GM12878 (cell line): ENCODE results near the gene TAS2R41. TPM values are rescaled to one million over a fixed set of nuclear protein-coding genes. Genes with fewer than 3 reads are reported as not detected.

Experiments
- ATAC-seq: fragments of 200-7000 bp; cut with Tn5 transposase; 3 replicates; pipeline ENCODE4 v1.9.1; 2020; ENCODE audit warnings: mild to moderate bottlenecking, moderate library complexity
- BruUV-seq: library from RNA; stranded (reverse); fragments of 400-500 nt; replicated peaks from 2 replicates; lab custom pipeline; 2021; lab: Mats Ljungman, UMichigan
- CTCF ChIA-PET: fragments of 300-600 bp; sonication (Branson Sonifier 250); formaldehyde crosslinking; extraction: SDS; loops from one replicate; lab custom pipeline; 2021; ENCODE audit warnings: inconsistent platforms; lab: Yijun Ruan, JAX
- POLR2A ChIA-PET: fragments of 350-600 bp; formaldehyde crosslinking; extraction: SDS; loops from one replicate; lab custom pipeline; 2021; ENCODE audit warnings: inconsistent platforms; lab: Charles Lee
- RAD21 ChIA-PET: fragments of 300-600 bp; sonication (Branson Sonifier 250); formaldehyde crosslinking; loops from one replicate; lab custom pipeline; 2023; ENCODE audit warnings: antibody characterized with exemption; ENCODE audit not compliant: unreplicated experiment; lab: Charles Lee
- SMC1A ChIA-PET: fragments of 300-600 bp; sonication (Branson Sonifier 250); formaldehyde crosslinking; loops from one replicate; lab custom pipeline; 2023; ENCODE audit not compliant: unreplicated experiment, uncharacterized antibody; lab: Charles Lee
- DNase-seq: peaks from one replicate; pipeline ENCODE4 v3.0.0-alpha.2; 2011; ENCODE audit warnings: low read depth, low spot score
- FAIRE-seq: peaks from 3 replicates; lab custom pipeline; 2011; peaks lifted over from hg19 to GRCh38; lab: Jason Lieb, UNC
- H2AFZ ChIP-seq: 2 replicates; pipeline ENCODE4 v1.6.0; 2011; ENCODE audit warnings: low read depth, low read length, control low read depth; ENCODE audit not compliant: control insufficient read depth
- H3K27ac ChIP-seq: 2 replicates; pipeline ENCODE4 v1.5.1; 2011; ENCODE audit warnings: control low read depth; ENCODE audit not compliant: control insufficient read depth, insufficient read depth
- H3K27me3 ChIP-seq, 2 experiments: replicated peaks in 1 of 2; 2 replicates each; pipeline versions ENCODE4 v1.6.0 to v1.6.1; 2011; ENCODE audit warnings: low read length in 1 of 2; ENCODE audit not compliant: control insufficient read depth in 2 of 2, insufficient read depth in 2 of 2
- H3K36me3 ChIP-seq, 2 experiments: 2 replicates each; pipeline ENCODE4 v1.5.1; 2011; ENCODE audit warnings: low read length in 1 of 2; ENCODE audit not compliant: control insufficient read depth in 2 of 2, insufficient read depth in 2 of 2
- H3K4me1 ChIP-seq: 2 replicates; pipeline ENCODE4 v1.6.1; 2011; ENCODE audit warnings: mild to moderate bottlenecking, low read length, moderate library complexity, mixed read lengths; ENCODE audit not compliant: control insufficient read depth, insufficient read depth
- H3K4me2 ChIP-seq: 2 replicates; pipeline ENCODE4 v1.6.0; 2011; ENCODE audit warnings: control low read depth; ENCODE audit not compliant: control insufficient read depth, insufficient read depth
- H3K4me3 ChIP-seq: fragments of 200-600 bp; sonication (generic); 2 replicates; pipeline ENCODE4 v1.5.1; 2016
- H3K79me2 ChIP-seq: 2 replicates; pipeline ENCODE4 v1.6.0; 2011; ENCODE audit warnings: low read length; ENCODE audit not compliant: control insufficient read depth, insufficient read depth
- H3K9ac ChIP-seq: 2 replicates; pipeline ENCODE4 v1.8.0; 2011; ENCODE audit warnings: low read length, control low read depth, mixed read lengths; ENCODE audit not compliant: control insufficient read depth, insufficient read depth
- H3K9me3 ChIP-seq: replicated peaks from 3 replicates; pipeline ENCODE4 v1.5.1; 2011; ENCODE audit warnings: mild to moderate bottlenecking, low read length; ENCODE audit not compliant: control insufficient read depth, insufficient read depth
- H4K20me1 ChIP-seq: 2 replicates; pipeline ENCODE4 v1.6.0; 2011; ENCODE audit not compliant: control insufficient read depth, insufficient read depth
- ASH2L ChIP-seq: fragments of 300-600, 200-600 bp; sonication (generic); IDR thresholded peaks from 2 replicates; pipeline ENCODE4 v1.6.1; 2017; ENCODE audit warnings: low read depth, mild to moderate bottlenecking, borderline replicate concordance
- BRCA1 ChIP-seq: IDR thresholded peaks from 2 replicates; pipeline ENCODE4 v1.6.1; 2011; ENCODE audit warnings: low read depth, low read length, improper control_type of control experiment
- CREB1 ChIP-seq: IDR thresholded peaks from 2 replicates; pipeline ENCODE4 v1.6.1; 2012; ENCODE audit warnings: low read depth, mild to moderate bottlenecking, inconsistent platforms
- FOXK2 ChIP-seq: fragments of 450-650 bp; IDR thresholded peaks from 2 replicates; pipeline ENCODE4 v1.6.1; 2017; ENCODE audit warnings: mild to moderate bottlenecking, moderate library complexity
- GATAD2B ChIP-seq: fragments of 450-650 bp; conservative IDR thresholded peaks from 2 replicates; pipeline ENCODE4 v1.6.1; 2017; ENCODE audit warnings: low read depth, mild to moderate bottlenecking, moderate library complexity
- HDAC2 ChIP-seq: fragments of 200-600 bp; sonication (generic); IDR thresholded peaks from 2 replicates; pipeline ENCODE4 v1.6.1; 2017
- HDAC6 ChIP-seq: fragments of 200-600 bp; sonication (generic); IDR thresholded peaks from one replicate; pipeline ENCODE4 v1.8.0; 2017; ENCODE audit warnings: antibody characterized with exemption; ENCODE audit not compliant: unreplicated experiment
- JUNB ChIP-seq: IDR thresholded peaks from 2 replicates; pipeline ENCODE4 v1.6.1; 2016; ENCODE audit warnings: antibody characterized with exemption, mild to moderate bottlenecking
- NBN ChIP-seq: fragments of 450-650 bp; IDR thresholded peaks from 2 replicates; pipeline ENCODE4 v1.6.1; 2016
- POLR2AphosphoS5 ChIP-seq: IDR thresholded peaks from 2 replicates; pipeline ENCODE4 v1.6.1; 2011; ENCODE audit warnings: mild to moderate bottlenecking, low read length, inconsistent platforms
- POU2F2 ChIP-seq: IDR thresholded peaks from 3 replicates; pipeline ENCODE4 v1.6.1; 2011; ENCODE audit warnings: low read depth, mild to moderate bottlenecking, low read length, borderline replicate concordance
- SIN3A ChIP-seq: IDR thresholded peaks from 2 replicates; pipeline ENCODE4 v1.6.1; 2012; ENCODE audit warnings: low read depth, low read length, improper control_type of control experiment
- SMARCA5 ChIP-seq: fragments of 450-650 bp; IDR thresholded peaks from 2 replicates; pipeline ENCODE4 v1.6.1; 2017; ENCODE audit warnings: mild to moderate bottlenecking
- SREBF2 ChIP-seq: IDR thresholded peaks from 2 replicates; pipeline ENCODE4 v1.6.1; 2012; ENCODE audit warnings: mild to moderate bottlenecking, low read length
- SUZ12 ChIP-seq: fragments of 200-600 bp; sonication (generic); IDR thresholded peaks from one replicate; pipeline ENCODE4 v1.6.1; 2018; ENCODE audit warnings: antibody characterized with exemption, mild to moderate bottlenecking; ENCODE audit not compliant: unreplicated experiment
- YY1 ChIP-seq: IDR thresholded peaks from 2 replicates; pipeline ENCODE4 v1.6.1; 2011; ENCODE audit warnings: low read depth, mild to moderate bottlenecking, low read length
- ZNF622 ChIP-seq: fragments of 450-650 bp; IDR thresholded peaks from 2 replicates; pipeline ENCODE4 v1.6.1; 2017; ENCODE audit warnings: mild to moderate bottlenecking, inconsistent platforms
- ZZZ3 ChIP-seq: IDR thresholded peaks from 2 replicates; pipeline ENCODE4 v1.6.1; 2011; ENCODE audit warnings: low read depth; ENCODE audit not compliant: control insufficient read depth, insufficient read length
- WGBS: methylation state at CpG from one replicate; pipeline ENCODE4 v1.1.6; 2016; ENCODE audit warnings: low lambda C conversion rate; ENCODE audit not compliant: insufficient replicate concordance, insufficient coverage; ENCODE audit errors: missing lambda C conversion rate; 5-methylcytosine and 5-hydroxymethylcytosine counted together
- in situ Hi-C: fragments of 300-500 bp; cut with MboI; formaldehyde crosslinking; loops from 9 replicates; pipeline ENCODE4 v1.14.3; 2018; ENCODE audit warnings: mixed read lengths
- intact Hi-C: fragments of 100-400 bp; cut with micrococcal nuclease; formaldehyde crosslinking; loops from one replicate; pipeline ENCODE4 v1.14.2; 2022; ENCODE audit not compliant: unreplicated experiment
- polyA plus RNA-seq, 11 experiments: library from polyadenylated mRNA; depleted of rRNA in 4 of 11; unstranded in 6 of 11; stranded (reverse) in 5 of 11; fragments of >200 nt; fragmentation: Nextera tagmentation in 4 of 11; fragmentation: Illumina TruSeq in 1 of 11; extraction: Ambion mirVana in 4 of 11; extraction: Trizol in 1 of 11; gene quantifications; 1 replicate in 1 of 11; 2 replicates in 10 of 11; pipeline versions ENCODE4 v1.2.1 to v1.2.3, GENCODE V29; 2011 to 2016; ENCODE audit warnings: inconsistent platforms in 2 of 11, missing spikeins in 2 of 11, low read depth in 1 of 11
- total RNA-seq, 4 experiments: library from RNA; depleted of rRNA in 3 of 4; stranded (reverse); fragments of >200 nt in 3 of 4; fragmentation: Illumina TruSeq in 1 of 4; extraction: Trizol in 1 of 4; gene quantifications; 2 replicates each; pipeline versions ENCODE4 v1.2.1 to v1.2.3, GENCODE V29; 2013 to 2021
- TF ChIP-seq, protein P1 (sequence below): fragments of 450-650 bp; IDR thresholded peaks from 2 replicates; pipeline ENCODE4 v1.6.1; 2017; ENCODE audit warnings: low read depth, mild to moderate bottlenecking, moderate library complexity
- TF ChIP-seq, protein P2 (sequence below): fragments of 450-650 bp; IDR thresholded peaks from 2 replicates; pipeline ENCODE4 v1.6.1; 2014; ENCODE audit warnings: mild to moderate bottlenecking

Gene TAS2R41
- total and polyA plus RNA-seq, 10 of the 15 experiments (the other 5 are each of a cell fraction or from before 2014, with no cell fraction given): not detected

DNA sequence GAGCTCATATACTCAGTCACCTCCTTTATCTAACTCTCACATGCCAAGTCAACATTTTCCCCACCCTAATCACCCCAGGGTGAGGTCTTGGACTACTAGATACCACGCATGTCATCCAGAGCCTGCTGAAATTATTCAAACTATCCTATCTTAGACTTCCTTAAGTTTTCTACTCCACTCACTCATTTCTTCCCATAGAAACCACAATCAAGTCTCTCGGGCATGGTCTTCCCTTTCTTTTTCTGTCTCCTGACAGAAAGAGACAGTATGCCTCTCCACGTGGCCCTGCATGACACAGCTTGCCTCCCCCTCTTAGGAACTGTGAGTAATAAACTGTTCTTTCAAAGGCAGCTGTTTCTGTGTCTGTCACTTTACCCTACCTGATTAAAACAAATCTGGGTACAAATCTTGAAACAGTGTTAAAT is 29.4 kb downstream of the TAS2R41 start:
- no peaks in the 10 kb centered on the region for H4K20me1 ChIP-seq
- H3K36me3 ChIP-seq: no peaks in the 10 kb centered on the region
- H2AFZ ChIP-seq: no peak overlapping the region
- H3K9ac ChIP-seq: no peak overlapping the region
- RAD21 ChIA-PET: no interaction called here
- WGBS: 12% methylated on average over 3 of the region's 3 CpGs
- no peaks in the 10 kb centered on the region for H3K9me3 ChIP-seq
- H3K27ac ChIP-seq: no peak overlapping the region
- H3K4me3 ChIP-seq: no peak overlapping the region
- in situ Hi-C loops: no loop called here
- intact Hi-C loops: no loop called here
- CTCF ChIA-PET: no interaction called here
- POLR2A ChIA-PET: no interaction called here
- BruUV-seq: no TSS peak
- no peak for FAIRE-seq
- SMC1A ChIA-PET: no interaction called here
- no peak for ATAC-seq
- H3K4me1 ChIP-seq: no peaks in the 10 kb centered on the region
- TF ChIP-seq ZNF622 (no peak), POLR2AphosphoS5 (no peak), HDAC6 (no peak), SIN3A (no peak), ZZZ3 (no peak), SMARCA5 (no peak), SUZ12 (no peak), HDAC2 (no peak), SREBF2 (no peak), JUNB (no peak), BRCA1 (no peak), YY1 (no peak), GATAD2B (no peak), CREB1 (no peak), ASH2L (no peak), NBN (no peak), POU2F2 (no peak), FOXK2 (no peak)
- TF ChIP-seq, protein P1, sequence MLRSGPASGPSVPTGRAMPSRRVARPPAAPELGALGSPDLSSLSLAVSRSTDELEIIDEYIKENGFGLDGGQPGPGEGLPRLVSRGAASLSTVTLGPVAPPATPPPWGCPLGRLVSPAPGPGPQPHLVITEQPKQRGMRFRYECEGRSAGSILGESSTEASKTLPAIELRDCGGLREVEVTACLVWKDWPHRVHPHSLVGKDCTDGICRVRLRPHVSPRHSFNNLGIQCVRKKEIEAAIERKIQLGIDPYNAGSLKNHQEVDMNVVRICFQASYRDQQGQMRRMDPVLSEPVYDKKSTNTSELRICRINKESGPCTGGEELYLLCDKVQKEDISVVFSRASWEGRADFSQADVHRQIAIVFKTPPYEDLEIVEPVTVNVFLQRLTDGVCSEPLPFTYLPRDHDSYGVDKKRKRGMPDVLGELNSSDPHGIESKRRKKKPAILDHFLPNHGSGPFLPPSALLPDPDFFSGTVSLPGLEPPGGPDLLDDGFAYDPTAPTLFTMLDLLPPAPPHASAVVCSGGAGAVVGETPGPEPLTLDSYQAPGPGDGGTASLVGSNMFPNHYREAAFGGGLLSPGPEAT: no peak
- TF ChIP-seq, protein P2, sequence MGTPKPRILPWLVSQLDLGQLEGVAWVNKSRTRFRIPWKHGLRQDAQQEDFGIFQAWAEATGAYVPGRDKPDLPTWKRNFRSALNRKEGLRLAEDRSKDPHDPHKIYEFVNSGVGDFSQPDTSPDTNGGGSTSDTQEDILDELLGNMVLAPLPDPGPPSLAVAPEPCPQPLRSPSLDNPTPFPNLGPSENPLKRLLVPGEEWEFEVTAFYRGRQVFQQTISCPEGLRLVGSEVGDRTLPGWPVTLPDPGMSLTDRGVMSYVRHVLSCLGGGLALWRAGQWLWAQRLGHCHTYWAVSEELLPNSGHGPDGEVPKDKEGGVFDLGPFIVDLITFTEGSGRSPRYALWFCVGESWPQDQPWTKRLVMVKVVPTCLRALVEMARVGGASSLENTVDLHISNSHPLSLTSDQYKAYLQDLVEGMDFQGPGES: no peak
- no peaks in the 10 kb centered on the region for H3K27me3 ChIP-seq
- H3K79me2 ChIP-seq: no peaks in the 10 kb centered on the region
- H3K4me2 ChIP-seq: no peak overlapping the region
- DNase-seq: no peak
